ENCODE data around the gene SRSF2.

SRSF2 gene

GRCh38 chr17:76727745-76728456 is 9.2 kb downstream of the SRSF2 start:
- no peak for TF ChIP-seq CREB5 (CRISPR knock-in tag; IDR thresholded peaks at IDR 0.05; ENCODE audit: low read depth)
- TF ChIP-seq BACH2 (CRISPR knock-in tag; IDR thresholded peaks at IDR 0.05; ENCODE audit: borderline replicate concordance) = no peak
- TF ChIP-seq ESRRG (CRISPR knock-in tag; IDR thresholded peaks at IDR 0.05) = no peak
- no peak for TF ChIP-seq CSDC2 (CRISPR knock-in tag; IDR thresholded peaks at IDR 0.05)
- TF ChIP-seq ZFP30 (CRISPR knock-in tag; IDR thresholded peaks at IDR 0.05) = no peak
- TF ChIP-seq ZNF8 (CRISPR knock-in tag; IDR thresholded peaks at IDR 0.05) = no peak
- TF ChIP-seq ZNF70 (CRISPR knock-in tag; IDR thresholded peaks at IDR 0.05) = 0 out of 2 replicates have a peak, but pooled peaks have one; percentile 26
- TF ChIP-seq TOX (CRISPR knock-in tag; IDR thresholded peaks at IDR 0.05; ENCODE audit: borderline replicate concordance) = no peak
- ATAC-seq = no peak

GRCh38 chr17:76726776-76727718 is 10.1 kb downstream of the SRSF2 start, which contains the start of gene METTL23:
METTL23 (plus strand) TSS chr17:76726839; CDS start chr17:76729711, 2,872 bp downstream.
- ATAC-seq = peak; percentile 62
- TF ChIP-seq CSRNP3 (CRISPR knock-in tag; IDR thresholded peaks at IDR 0.05) (no peak), ZNF70 (CRISPR knock-in tag; IDR thresholded peaks at IDR 0.05) (peak; percentile 37; the same call in 1 of the 2 replicates), POU6F1 (CRISPR knock-in tag; IDR thresholded peaks at IDR 0.05; ENCODE audit: borderline replicate concordance, low read depth) (peak; percentile 67; the same call in 1 of the 2 replicates), ZNF8 (CRISPR knock-in tag; IDR thresholded peaks at IDR 0.05) (0 out of 2 replicates have a peak, but pooled peaks have one; percentile 18)

- TF ChIP-seq CSDC2 (CRISPR knock-in tag; IDR thresholded peaks at IDR 0.05) (no peak), TSHZ2 (CRISPR knock-in tag; IDR thresholded peaks at IDR 0.05) (peak; percentile 17; the same call in 1 of the 2 replicates), ZNF8 (CRISPR knock-in tag; IDR thresholded peaks at IDR 0.05) (no peak), ZC3H10 (CRISPR knock-in tag; IDR thresholded peaks at IDR 0.05) (no peak), GLIS3 (CRISPR knock-in tag; IDR thresholded peaks at IDR 0.05) (no peak), TCF4 (CRISPR knock-in tag; IDR thresholded peaks at IDR 0.05; ENCODE audit: borderline replicate concordance) (no peak)
- ATAC-seq = peak; percentile 92
These were observed 10.8 kb downstream of the SRSF2 start, which contains the start of gene JMJD6 for GRCh38 chr17:76726231-76726775. JMJD6 (minus strand) TSS chr17:76726606; CDS start chr17:76726475, 131 bp downstream.

GRCh38 chr17:76725580-76726230 is 11.4 kb downstream of the SRSF2 start:
- ATAC-seq = peak; percentile 29
- TF ChIP-seq TSHZ2 (CRISPR knock-in tag; IDR thresholded peaks at IDR 0.05) = no peak
- TF ChIP-seq TOX (CRISPR knock-in tag; IDR thresholded peaks at IDR 0.05; ENCODE audit: borderline replicate concordance) = no peak
- TF ChIP-seq SNAI2 (CRISPR knock-in tag; IDR thresholded peaks at IDR 0.05) = no peak
- no peak for TF ChIP-seq GLIS3 (CRISPR knock-in tag; IDR thresholded peaks at IDR 0.05)
- no peak for TF ChIP-seq BACH2 (CRISPR knock-in tag; IDR thresholded peaks at IDR 0.05; ENCODE audit: borderline replicate concordance)
- TF ChIP-seq CREB5 (CRISPR knock-in tag; IDR thresholded peaks at IDR 0.05; ENCODE audit: low read depth) = no peak
- no peak for TF ChIP-seq ESRRG (CRISPR knock-in tag; IDR thresholded peaks at IDR 0.05)
- no peak for TF ChIP-seq ZFP3 (CRISPR knock-in tag; IDR thresholded peaks at IDR 0.05)
- no peak for TF ChIP-seq TCF4 (CRISPR knock-in tag; IDR thresholded peaks at IDR 0.05; ENCODE audit: borderline replicate concordance)
- no peak for TF ChIP-seq ZNF70 (CRISPR knock-in tag; IDR thresholded peaks at IDR 0.05)
- no peak for TF ChIP-seq POU6F1 (CRISPR knock-in tag; IDR thresholded peaks at IDR 0.05; ENCODE audit: borderline replicate concordance, low read depth)
